ENCODE results near the gene MAD1L1. TPM values are rescaled to one million over a fixed set of nuclear protein-coding genes. Genes with fewer than 3 reads are reported as not detected.

MAD1L1 gene
- total and polyA plus RNA-seq, 2 of the 13 experiments (the other 11 are each of a cell fraction or from before 2014, with no cell fraction given), result 17.4 to 64.7 TPM

DNA sequence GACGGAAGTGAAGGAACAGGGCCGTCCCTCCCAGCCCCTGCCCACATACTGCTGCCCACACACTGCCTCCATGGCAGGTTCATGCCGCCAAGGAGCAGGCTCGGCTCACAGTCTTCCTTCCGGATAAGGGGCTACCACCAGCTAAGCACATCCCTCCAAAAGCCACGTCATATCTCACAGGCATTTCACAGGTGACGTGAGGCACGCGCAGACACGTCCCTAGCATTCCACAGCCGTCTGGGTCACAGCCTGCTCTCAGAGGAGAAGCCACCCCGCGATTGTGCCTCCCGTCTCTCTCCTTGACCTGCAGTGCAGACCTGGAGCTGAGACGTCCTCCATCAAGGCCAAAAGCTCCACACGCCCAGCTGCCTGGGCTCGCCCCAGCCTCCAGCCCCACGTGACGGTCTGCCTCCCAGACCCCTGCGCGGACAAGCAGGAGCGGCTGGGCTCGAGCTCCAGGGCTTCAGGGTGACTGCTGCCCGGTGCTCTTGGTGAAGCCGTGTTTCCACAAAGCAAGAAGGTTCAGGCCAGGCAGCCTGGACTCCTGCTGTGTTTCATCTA lies 114.0 kb downstream of the MAD1L1 start (continued):
- TF ChIP-seq PHB2 (IDR thresholded peaks at IDR 0.05; ENCODE audit: partially characterized antibody) (no peak), MXI1 (IDR thresholded peaks at IDR 0.05; ENCODE audit: borderline replicate concordance, low read depth, low read length) (no peak), SP140L (CRISPR knock-in tag; IDR thresholded peaks at IDR 0.05; ENCODE audit: borderline replicate concordance) (no peak), DPF2 (CRISPR knock-in tag; IDR thresholded peaks at IDR 0.05; ENCODE audit: borderline replicate concordance, low read depth) (no peak), ZNF616 (CRISPR knock-in tag; IDR thresholded peaks at IDR 0.05; ENCODE audit: low read depth) (no peak)

DNA sequence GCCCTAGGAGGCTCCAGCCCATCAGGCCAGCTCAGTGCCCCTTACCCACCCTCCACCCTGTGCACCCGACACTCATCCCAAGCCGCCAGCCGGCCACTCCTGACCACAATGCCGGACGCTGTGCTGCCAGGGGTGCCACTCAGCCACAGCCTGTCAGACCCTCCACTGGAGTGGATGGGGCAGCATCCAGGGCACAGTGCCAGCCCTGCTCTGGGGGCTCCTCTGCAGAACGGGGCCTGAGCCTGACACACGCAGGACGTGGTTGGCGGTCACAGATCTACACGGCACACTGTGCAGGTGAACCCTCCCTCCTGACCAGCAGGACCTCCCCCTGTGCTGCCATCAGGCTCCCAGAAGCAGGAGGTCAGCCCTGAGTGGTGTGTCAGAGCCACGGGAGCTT lies 114.7 kb downstream of the MAD1L1 start:
- Histone ChIP-seq H3K4me2 (ENCODE audit: low read depth, low read length) (no peak overlapping the region), H3K4me1 (ENCODE audit: insufficient read depth, low read length) (peaks cover 22% of the 10 kb centered on the region), H3K27me3 (ENCODE audit: control insufficient read depth in 1 of 2, insufficient read depth in 2 of 2, low read length in 2 of 2) (no peaks in the 10 kb centered on the region), H3K4me3 (replicated peaks in 1 of 3; ENCODE audit: insufficient read depth in 1 of 3, low read depth in 2 of 3, low read length in 3 of 3) (no peak overlapping the region), H3K36me3 (replicated peaks in 1 of 2; ENCODE audit: control insufficient read depth in 1 of 2, insufficient read depth in 2 of 2, low read length in 2 of 2) (peaks cover 6 to 8% of the 10 kb centered on the region in 2 experiments; a peak in 3 of 5 replicates), H4K20me1 (ENCODE audit: insufficient read depth, low read length) (no peaks in the 10 kb centered on the region), H3K27ac (ENCODE audit: extremely low read length, insufficient read depth, low read length) (no peak overlapping the region), H2AFZ (ENCODE audit: low read length) (no peak overlapping the region), H3K9ac (ENCODE audit: insufficient read depth, low read depth, low read length) (no peak overlapping the region), H3K79me2 (ENCODE audit: insufficient read depth, low read length) (no peaks in the 10 kb centered on the region), H3K9me3 (ENCODE audit: low read length) (no peaks in the 10 kb centered on the region)
- no peak for DNase-seq (ENCODE audit: low spot score)
- intact Hi-C loops (cut with micrococcal nuclease; ENCODE audit: unreplicated experiment), result no loop called here
- WGBS (ENCODE audit: low lambda C conversion rate), result no CpG with 5 or more reads among the region's 11 CpGs
- POLR2A ChIA-PET, result no interaction called here
- no TSS peak for BruUV-seq (replicated peaks)
- no peak for TF ChIP-seq REPIN1 (CRISPR knock-in tag; IDR thresholded peaks at IDR 0.05; ENCODE audit: borderline replicate concordance, low read depth)
- no peak for TF ChIP-seq ZNF766 (CRISPR knock-in tag; IDR thresholded peaks at IDR 0.05; ENCODE audit: borderline replicate concordance)
- no peak for TF ChIP-seq ZNF382 (CRISPR knock-in tag; IDR thresholded peaks at IDR 0.05; ENCODE audit: borderline replicate concordance)
- TF ChIP-seq TMF1 (CRISPR knock-in tag; IDR thresholded peaks at IDR 0.05; ENCODE audit: low read depth), result no peak
- no peak for TF ChIP-seq HOXA7 (CRISPR knock-in tag; IDR thresholded peaks at IDR 0.05)
- ATAC-seq, result no peak
- no peak for FAIRE-seq
- in situ Hi-C loops (cut with HindIII; ENCODE audit: extremely low pct_ligation_motif_present, low pct_unique_long_range_greater_than_20kb), result no loop called here
- CTCF ChIA-PET (ENCODE audit: low intra/inter-chr PET ratio, low total read pairs), result no interaction called here

Measured in HepG2 (cell line).